SKM-1 treated with dmso at 0.1 percent for 144 hours (cell line): ENCODE data around the gene KEAP1.
"Not testable (repeated sequence)": the region's sequence is repeated elsewhere in the genome, so short reads cannot be mapped to it uniquely, and the experiment has no call there.

ENCODE experiments used
- DNase-seq: peaks from one replicate; lab custom pipeline; 2025; ENCODE audit not compliant: unreplicated experiment; lab: John Stamatoyannopoulos, UW

The KEAP1 gene

DNA sequence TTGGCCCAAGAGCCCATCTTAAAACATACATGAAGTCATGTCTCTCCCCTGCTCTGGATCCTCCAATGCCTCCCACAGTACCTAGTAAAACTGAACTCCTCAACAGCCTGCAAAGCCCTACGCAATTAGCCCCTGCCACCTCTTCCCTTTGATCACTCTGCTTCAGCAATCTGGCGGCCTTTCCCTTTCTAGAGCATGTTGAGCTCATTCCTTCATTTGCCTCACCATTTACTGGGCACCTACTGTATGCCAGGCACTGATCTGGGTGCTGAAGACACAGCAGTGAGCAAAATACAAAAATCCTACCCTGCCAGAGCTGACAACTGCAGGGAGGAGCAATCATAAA, 2.9 kb downstream of the KEAP1 start:
- no peak for DNase-seq

DNA sequence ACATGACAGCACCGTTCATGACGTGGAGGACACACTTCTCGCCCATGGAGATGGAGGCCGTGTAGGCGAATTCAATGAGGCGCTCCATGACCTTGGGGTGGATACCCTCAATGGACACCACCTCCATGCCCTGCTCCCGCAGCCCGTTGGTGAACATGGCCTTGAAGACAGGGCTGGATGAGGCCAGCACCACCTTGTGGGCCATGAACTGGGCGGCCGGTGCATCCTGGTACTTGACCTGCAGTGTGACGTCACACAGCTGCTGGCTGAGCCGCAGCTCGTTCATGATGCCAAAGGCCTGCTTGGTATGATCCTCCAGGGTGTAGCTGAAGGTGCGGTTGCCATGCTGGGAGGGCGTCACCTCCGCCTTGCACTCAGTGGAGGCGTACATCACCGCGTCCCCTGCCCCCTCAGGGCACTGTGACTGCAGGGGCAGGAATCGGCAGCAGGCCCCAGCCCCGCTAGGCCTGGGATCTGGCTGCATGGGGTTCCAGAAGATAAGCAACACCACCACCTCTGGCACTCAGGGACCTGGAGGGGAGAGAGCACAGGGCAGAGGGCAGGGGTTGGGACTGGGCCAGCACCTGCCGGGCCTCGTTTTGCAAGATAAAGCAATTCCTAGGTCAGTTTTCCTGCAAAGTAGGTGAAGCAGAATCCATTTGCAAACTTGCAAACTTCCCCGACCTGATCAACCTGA, 3.5 kb downstream of the KEAP1 start:
- DNase-seq = no peak

DNA sequence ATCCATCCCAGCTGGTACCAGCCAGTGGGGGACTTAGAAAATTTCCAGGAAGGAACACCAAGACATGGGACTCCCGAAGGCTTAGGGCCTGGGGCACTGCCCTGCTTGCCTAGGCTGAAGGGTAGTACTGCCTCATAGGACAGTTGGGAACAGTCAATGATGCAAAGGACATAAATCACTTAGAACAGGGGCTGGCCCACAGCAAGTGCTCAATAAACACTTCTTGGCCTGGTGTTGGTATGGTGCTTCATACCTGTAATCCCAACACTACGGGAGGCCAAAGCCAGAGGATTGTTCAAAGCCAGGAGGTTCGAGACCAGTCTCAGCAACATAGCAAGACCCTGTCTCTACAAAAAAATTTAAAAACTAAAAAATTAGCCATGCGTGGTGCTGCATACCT, 5.8 kb downstream of the KEAP1 start:
- no peak for DNase-seq

DNA sequence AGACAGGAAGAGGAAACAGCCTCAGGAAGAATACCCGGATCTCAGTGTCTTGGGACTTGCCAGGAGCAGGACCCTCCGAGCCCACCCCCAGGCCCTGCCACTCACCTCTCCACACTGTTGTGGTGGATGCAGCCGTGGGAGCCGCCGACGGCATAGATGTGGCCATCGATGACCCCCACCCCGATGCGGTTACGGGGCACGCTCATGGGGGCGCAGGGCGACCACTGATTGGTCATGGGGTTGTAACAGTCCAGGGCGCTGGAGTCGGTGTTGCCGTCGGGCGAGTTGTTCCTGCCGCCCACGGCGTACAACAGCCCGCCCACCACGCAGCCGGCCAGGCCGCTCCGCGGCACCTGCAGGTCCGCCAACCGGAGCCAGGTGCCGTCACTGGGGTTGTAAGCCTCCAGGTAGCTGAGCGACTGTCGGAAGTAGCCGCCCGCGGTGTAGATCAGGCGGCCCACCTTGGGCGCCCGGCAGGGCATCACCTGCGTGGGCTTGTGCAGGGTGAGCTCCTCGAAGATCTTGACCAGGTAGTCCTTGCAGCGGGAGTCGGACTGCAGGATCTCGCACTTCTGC, 11.6 kb downstream of the KEAP1 start:
- DNase-seq = no peak

DNA sequence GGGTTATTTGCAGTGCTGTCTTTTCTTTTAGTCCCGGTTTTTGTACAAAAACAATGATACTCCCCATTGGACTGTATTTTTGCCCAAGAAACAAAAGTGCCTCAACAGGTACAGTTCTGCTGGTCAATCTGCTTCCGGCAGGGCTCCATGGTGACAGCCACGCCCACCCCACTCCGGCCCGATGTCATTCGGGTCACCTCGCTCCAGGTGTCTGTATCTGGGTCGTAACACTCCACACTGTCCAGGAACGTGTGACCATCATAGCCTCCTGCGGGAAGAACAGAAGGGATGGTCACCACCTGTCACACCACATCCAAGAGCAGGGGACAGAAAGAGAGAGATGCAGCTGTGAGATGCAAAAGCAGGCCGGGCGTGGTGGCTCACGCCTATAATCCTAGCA, 16.6 kb downstream of the KEAP1 start:
- no peak for DNase-seq

DNA sequence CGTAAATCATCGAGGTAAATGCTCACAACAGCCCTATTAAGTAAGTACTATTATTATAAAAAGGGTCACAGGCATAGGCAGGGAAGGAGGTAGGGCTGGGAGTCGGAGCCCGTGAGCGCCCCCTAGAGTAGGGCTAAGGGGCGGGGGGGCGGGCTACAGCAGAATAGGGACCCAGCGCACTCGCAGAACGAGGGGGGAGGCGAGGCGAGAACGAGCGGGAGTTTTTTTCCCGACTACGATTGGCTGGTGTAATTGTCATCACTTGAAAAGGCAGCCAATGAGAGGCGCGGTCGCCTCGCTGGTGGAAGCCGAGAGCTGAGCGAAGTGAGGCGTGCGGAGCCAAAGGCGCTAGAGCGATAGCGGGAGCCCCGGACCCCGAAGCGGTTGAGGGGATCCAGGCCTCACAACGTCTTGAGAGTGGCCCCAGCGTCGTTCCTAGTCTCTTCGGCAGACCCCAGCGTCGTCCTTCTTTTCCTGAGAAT, 24.2 kb downstream of the KEAP1 start:
- DNase-seq = peak; percentile 92

DNA sequence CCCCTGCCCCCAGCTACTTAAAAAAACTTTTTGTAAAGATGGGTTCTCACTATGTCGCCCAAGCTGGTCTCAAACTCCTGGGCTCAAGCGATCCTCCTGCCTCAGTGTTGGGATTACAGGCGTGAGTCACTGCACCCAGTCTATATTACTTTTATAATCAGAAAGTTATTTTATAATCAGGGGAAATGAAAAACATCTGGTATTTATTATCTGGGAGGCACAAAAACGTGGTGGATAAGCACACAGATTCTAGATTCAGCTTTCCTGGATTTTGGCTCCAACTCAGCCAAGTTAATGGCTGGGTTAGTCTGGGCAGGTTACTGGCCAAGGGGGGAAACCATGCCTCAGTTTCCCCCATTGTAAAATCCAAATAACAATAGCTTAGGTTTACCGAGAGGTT, 24.7 kb downstream of the KEAP1 start:
- no peak for DNase-seq

DNA sequence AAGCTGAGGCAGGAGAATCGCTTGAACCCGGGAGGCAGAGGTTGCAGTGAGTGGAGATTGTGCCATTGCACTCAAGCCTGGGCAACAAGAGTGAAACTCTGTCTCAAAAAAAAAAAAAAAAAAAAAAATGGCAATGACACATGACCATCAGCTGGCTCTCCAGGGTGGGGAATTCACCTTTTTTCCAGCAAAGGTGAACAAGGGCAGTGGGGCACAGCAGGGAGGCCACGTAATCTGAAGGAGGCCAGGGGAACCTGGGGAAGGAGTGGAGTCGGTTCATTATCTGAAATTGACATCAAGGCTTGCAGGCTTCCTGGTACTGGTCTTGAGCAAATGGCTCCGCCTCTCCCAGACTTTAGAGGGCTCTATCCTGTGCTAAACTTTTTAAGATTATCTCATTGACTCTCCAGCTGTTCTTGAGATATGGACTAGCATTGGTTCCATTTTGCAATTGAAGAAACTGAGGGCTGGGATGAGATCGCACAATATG, 28.1 kb downstream of the KEAP1 start:
- DNase-seq = no peak

DNA sequence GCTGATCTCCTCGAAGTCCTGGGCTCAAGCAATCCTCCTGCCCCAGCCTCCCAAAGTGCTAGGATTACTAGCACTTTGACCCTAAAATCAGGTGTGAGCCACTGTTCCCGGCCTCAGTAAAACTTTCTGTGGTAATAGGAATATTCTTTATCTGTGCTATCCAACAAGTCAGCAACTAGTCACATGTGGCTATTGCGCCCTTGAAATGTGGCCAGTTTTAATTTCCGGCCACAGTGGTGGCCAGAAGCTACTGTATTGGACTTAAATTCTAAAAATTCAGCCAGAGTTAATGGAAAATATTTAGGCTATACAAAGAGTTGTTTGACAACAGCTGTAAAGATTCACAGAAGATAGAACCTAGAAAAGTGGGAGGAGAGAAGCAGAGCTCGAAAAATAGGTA, 30.0 kb downstream of the KEAP1 start:
- DNase-seq = no peak

DNA sequence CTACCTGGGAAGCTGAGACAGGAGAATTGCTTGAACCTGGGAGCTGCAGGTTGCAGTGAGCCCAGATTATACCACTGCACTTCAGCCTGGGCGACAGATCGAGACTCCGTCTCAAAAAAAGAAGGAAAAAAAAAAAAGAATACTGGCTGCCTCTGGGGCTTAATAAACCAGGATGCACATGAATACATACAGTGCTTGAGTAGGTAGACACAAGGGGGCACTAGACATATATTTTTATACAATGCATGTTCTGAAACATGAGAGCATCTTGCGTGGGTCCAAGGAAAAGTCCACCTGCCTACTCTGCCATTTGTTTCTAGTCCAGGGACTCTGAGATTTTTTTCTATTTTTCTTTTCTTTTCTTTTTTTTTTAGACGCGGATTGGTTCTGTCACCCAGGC, 31.2 kb downstream of the KEAP1 start:
- DNase-seq = peak; percentile 27

DNA sequence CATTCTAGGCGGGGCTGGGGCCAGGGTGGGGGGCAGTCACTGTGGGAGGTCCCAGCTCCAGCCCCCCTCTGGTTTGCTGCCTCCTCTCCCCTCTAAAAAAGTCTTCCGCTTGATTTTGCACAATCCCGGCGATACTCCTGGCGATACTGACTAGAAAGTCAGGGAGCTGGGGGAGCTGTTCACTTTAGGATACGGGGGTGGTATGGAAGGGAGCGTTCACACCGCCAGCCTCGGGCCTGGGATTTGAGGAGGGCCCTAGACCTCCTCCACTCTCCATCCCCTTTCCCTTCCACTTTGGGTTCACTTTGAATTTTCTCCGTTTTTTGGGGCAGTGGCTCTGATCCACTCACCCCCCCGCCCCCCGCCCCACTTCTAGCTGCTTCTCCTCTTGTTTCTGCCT, 35.0 kb downstream of the KEAP1 start:
- no peak for DNase-seq

DNA sequence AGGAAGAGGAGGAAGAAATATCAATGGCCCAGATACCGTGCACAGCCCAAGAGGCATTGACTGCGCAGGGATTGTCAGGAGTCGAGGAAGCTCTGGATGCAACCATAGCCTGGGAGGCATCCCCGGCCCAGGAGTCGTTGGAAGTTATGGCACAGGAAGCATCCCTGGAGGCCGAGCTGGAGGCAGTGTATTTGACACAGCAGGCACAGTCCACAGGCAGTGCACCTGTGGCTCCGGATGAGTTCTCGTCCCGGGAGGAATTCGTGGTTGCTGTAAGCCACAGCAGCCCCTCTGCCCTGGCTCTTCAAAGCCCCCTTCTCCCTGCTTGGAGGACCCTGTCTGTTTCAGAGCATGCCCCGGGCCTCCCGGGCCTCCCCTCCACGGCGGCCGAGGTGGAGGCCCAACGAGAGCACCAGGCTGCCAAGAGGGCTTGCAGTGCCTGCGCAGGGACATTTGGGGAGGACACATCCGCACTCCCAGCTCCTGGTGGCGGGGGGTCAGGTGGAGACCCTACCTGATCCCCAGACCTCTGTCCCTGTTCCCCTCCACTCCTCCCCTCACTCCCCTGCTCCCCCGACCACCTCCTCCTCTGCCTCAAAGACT, 36.0 kb downstream of the KEAP1 start:
- no peak for DNase-seq

DNA sequence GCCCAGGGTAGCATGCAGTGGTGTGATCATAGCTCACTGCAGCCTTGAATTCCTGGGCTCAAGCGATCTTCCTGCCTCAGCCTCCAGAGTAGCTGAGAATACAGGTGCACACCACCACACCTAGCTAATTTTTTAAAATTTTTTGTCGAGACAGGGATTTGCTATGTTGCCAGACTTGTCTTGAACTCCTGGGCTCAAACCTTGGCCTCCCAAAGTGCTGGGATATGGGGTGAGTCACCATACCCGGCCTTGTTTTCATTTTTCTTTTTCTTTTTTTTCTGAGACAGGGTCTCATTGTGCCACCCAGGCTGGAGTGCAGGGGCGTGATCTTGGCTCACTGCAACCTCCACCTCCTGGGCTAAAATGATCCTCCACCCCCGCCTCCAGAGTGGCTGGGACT, 38.7 kb downstream of the KEAP1 start:
- no peak for DNase-seq

DNA sequence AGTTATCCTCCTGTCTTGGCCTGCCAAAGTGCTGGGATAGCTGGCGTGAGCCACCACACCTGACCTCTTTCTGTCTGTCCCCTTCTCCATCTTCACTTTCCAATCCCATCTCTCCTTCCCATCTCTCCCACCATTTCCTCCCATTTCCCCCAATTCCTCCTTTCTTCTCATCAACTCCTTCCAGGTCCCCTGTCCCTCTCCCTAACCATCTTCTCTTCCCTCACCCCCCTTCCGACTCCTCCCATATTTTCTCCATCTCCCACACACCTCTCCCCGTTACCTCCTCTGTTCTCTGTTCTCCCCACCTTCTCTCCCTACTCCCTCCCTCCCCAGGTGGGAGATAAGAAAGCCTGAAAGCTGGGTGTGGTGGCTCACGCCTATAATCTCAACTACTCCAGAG, 40.6 kb downstream of the KEAP1 start:
- no peak for DNase-seq

DNA sequence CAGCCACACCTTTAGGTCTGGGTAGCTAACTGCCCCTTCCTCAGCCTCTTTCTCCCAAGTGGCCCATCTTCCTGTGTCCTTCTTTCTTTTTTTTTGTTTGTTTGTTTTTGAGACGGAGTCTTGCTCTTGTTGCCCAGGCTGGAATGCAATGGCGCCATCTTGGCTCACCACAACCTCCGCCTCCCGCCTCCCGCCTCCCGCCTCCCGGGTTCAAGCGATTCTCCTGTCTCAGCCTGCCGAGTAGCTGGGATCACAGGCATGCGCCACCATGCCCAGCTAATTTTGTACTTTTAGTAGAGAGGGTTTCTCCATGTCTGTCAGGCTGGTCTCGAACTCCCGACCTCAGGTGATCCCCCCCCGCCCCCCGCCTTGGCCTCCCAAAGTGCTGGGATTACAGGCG, 41.1 kb downstream of the KEAP1 start:
- DNase-seq = not testable (repeated sequence)

DNA sequence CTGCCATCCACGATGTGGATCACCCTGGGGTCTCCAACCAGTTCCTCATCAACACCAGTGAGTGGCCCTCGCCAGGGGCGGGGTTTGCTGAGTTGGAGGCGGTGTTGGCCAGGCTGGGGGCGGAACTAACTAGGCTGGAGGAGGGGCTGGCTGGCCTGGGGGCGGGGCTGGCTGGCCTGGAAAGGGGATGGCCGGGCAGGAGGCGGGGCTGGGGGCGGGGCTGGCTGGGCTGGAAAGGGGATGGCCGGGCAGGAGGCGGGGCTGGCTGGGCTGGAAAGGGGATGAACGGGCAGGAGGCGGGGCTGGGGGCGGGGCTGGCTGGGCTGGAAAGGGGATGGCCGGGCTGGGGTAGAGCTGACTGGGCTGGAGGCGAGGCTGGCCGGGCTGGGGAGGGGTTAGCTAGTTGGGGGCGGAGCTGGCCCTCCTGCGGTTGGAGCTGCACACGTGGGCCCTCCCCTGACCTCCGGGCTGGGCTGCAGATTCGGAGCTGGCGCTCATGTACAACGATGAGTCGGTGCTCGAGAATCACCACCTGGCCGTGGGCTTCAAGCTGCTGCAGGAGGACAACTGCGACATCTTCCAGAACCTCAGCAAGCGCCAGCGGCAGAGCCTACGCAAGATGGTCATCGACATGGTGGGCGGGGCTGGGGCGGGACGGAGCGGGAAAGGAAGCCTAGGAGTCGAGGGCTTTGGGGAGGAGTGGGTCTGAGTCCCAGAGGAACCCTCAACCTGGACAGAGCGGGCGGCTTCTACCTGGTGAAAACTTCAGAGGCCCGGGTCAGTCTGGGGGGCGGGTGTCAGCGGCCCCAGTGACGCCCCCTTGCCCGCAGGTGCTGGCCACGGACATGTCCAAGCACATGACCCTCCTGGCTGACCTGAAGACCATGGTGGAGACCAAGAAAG, 41.9 kb downstream of the KEAP1 start:
- DNase-seq = peak; percentile 80

DNA sequence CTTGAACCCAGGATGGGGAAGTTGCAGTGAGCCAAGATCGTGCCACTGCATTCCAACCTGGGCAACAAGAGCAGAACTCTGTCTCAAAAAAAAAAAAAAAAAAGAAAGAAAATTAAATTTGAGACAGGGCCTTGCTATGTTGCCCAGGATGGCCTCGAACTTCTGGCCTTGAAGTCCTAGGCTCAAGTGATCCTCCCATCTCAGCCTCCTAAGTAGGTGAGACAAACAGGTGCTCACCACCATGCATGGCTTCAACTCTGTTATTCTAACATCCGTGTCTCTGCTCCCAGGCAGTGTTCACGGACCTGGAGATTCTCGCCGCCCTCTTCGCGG, 42.5 kb downstream of the KEAP1 start:
- no peak for DNase-seq

DNA sequence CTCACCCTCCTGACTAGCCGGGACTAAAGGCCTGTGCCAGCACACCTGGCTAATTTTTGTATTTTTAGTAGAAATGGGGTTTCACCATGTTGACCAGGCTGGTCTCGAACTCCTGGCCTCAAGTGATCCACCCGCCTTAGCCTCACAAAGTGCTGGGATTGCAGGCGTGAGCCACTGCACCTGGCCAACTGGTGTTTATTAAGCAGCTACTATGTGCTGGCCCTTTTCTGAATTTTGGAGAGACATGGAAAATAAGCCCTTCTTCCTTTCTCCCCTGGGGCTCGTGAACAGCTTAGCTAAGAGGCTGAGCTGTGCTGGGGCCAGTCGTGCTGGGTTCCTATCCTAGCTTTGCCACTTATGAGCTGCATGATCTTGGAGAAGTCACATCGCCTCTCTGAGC, 44.4 kb downstream of the KEAP1 start:
- DNase-seq = not testable (repeated sequence)

DNA sequence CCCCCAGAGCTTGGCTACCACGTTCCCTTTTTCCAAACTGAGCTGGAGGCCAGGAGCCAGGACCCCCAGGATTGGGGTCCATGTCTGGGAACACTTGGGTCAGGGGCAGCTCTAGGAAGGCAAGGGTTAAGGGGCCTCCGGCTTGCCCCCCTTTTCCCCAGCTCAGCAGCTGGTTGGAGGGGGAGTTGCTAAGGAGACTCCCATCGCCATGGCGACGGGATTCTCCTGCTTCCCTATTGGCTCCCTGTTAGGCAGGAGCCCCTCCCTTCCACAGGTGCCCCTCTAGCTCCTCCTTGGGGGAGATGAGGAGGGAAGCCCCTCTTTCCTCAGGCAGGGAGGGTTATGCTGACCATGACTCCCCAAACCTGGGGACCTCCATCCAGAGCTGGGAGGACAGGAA, 48.9 kb downstream of the KEAP1 start:
- DNase-seq = no peak

DNA sequence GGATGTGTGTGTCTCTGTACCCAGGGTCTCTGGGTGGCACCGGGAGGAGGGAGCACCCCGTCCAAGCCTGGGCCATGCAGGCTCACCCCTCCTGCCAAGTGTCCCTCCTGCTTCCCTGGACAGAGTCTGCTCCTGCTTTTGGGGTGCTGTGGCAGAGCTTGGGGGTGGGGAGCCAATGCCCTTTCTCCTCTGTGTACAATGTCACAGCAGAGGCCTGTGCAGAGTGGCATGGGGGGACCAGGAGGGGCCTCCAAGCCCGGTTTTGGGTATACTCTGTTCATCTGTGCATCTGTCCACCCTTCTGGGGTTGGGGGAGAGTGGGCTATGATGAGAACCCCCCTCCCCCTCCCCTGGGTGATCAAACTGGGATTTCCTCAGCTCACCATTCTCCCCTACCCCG, 49.3 kb downstream of the KEAP1 start:
- DNase-seq = no peak

DNA sequence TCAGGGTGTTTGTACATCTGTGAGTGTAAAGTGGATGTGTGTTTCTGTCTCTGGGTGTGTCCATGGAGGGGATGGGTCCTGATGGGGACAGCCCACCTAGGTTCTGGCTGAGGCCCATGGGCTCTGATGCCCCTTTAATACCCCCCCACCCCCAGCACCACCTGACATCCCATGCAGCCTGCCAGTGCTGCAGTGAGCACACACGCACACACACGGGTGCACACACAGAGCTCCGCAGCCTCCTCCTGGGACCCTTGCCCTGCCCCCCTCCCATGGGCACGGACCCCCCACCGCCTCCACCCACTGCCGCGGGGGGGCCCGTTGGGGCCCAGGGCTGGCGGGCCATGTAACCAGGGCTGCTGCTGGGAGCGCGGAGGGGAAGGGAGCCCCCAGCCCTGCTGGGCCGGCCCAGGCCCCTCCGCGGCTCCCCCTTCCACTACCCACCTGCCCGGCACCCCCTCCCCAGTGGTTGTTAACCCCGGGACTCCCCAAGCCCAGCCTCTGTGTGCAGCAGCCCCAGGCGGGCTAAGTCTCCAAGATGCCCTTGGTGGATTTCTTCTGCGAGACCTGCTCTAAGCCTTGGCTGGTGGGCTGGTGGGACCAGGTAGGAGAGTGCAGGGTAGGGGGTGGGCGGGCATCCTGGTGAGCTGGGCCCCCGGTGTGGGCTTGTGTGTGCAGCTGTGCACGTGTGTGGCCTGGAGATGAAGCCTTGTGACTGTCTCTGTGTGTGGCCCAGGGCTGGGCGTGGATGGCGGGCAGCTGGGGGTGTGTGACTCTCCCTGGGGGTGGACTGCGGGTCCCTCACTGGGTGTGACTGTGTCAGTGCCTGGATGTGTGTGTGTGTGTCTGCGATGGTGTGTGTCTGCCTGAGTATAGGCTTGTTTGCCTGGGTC, 50.2 kb downstream of the KEAP1 start:
- no peak for DNase-seq
